Activated naive CD4-positive, alpha-beta T cell treated with anti-CD3 and anti-CD28 coated beads, Interleukin-2, amount 10 ng/mL, durations not matched to agents 5 hours and 36 hours (primary cell): ENCODE results near the gene C1orf50. TPM values are rescaled to one million over a fixed set of nuclear protein-coding genes. Genes with fewer than 3 reads are reported as not detected.

Source experiments
- total RNA-seq, 2 experiments: library from RNA; stranded (reverse); gene quantifications; one replicate each; pipeline ENCODE4 v1.2.3, GENCODE V29; 2021

Gene C1orf50
- 1 to 10 TPM; 8.3 to 9.3 TPM for total RNA-seq

GRCh38 chr1:42766741-42767509 is at the start of gene C1orf50, which contains the start of gene P3H1:
Gene C1orf50 (plus strand): TSS chr1:42767249. CDS start chr1:42767312, 63 bp downstream.
Gene P3H1 (minus strand): TSS chr1:42767028. CDS start chr1:42766971, 57 bp downstream.

DNA sequence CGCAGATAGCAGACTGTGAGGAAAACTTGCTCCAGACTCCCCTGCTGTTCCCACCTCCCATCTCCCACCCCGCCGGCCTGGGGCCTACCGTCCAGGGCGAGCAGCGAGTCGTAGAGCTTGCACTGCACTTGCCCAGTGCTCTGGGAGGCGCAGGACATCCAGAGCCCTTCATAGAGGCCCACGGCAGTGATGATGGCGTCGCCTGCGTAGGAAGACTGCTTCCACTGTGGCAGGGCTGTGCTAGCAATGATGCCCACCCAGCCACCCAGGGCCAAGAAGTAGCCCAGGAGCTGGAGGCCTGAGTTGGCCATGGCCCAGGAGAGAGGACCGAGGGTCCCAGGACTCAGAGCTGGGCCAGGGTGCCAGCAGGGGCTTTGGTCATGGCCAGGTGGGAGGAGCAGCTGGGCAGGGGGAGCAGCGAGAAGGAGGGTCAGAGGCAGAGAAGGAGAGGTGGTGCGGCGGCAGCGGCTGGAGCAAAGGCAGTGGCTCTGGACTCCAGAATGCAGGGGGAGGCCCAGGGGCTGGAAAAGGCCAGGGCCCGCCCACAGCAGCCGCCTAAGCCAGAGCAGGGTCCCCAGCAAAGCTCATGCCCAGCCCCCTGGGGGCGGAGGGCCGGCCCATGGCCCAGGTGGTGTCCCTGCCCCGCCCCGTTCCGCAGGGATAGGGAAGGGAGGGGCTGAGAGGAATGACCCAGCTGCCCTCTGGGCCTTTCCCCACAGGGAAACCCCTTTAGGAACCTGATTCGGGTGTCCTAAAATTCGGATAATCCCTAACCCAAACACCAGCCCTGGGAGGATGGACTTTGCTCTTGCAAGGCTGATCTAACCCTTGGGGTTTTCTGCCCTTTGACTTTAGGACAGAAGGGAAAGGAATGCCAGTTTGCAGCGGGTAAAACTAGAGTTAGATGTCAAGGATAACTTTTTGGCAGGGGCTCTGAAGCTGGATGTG is 27.0 kb upstream of the C1orf50 start, which contains the start of gene CLDN19:
Gene CLDN19, minus strand, starts transcription at position 484 of the 948 bp plus-strand sequence. Its CDS starts 173 bp downstream, at position 311.

DNA sequence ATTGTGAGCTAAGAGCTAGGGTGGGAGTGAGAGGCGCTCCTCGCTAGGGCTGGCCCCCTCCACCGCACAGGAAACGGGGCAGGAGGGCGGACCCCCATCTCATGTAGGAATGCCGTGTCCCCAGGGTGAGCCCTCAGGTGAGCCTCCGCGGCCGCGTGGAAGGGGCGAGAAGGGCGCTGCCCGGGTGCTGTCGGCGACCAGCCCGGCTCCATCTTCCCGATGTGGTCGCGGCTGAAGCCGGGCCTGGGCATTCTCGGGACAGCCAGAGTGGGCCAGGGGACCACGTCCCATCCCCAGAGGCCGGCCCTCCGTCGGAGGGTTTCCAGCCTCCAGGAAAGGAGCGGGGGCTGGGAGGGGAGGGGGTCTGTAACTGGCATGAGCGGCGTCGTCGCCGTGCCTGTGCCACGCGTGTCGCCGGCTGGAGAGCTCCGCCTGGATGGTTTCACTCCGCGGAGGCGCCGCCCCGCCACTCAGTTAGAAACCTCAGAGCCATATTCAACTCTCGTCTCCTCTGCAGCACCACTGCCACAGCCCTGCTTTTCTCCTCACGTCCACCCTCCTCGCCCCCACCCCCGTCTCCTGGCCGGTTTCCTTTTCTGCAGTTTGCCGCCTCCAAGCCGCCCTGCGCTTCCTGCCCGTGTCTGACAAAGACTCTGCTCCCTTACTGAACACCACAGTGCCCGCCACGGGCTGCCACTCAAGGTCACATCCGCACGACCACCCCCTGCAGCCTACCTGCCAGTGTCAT is 18.1 kb downstream of the C1orf50 start, which contains the start of gene TMEM269:
Gene TMEM269, plus strand, starts transcription at position 46 of the 748 bp plus-strand sequence. CDS start 4,903 bp downstream, outside the sequence.

DNA sequence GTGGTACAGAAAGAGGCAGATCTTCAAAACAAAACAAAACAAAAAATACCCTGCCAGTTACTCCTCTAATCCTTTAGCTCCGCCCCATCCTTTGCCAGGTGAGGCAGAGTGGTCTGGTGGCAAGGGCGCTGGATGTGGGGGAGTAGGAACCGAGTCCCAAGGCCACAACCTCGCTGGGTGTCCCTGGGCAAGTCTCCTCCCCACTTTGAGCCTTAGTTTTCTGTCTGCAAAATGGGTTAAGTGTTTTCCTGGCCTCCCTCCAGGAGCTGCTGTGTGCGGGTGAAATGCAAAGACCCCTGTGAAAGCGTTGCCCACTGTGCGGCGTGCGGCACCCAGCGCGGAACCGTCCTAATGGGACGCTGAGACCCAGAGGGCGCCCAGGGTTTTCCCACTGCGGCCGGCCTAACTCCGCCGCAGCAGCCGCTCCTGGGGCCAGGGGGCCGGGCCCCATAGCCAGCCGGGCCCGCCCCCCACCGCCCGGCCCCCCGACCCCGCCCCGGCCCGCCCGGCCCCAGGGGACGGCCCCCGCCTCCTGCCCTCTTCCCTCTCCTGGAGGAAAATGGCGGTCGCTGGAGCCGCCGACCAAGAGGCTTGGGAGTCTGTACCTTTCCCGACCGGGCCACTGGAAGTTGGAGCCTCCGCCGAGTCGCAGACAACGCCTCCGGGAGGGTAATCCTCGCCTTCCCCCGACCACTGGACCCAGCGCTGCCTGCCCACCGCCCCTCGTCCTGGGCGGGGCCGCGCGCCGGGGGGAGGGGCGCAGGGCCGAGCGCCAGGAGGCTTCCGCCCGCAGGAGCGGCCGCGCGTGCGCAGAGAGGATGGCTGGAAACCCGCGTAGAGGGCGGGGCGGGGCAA is 49.8 kb downstream of the C1orf50 start, which contains the start of the genes ERMAP and SVBP:
Gene ERMAP, plus strand, starts transcription at position 538 of the 855 bp plus-strand sequence. CDS start 13,327 bp downstream, outside the sequence.
Gene SVBP, minus strand, starts transcription at position 813 of the 855 bp plus-strand sequence. CDS start 853 bp downstream, outside the sequence.

Other genes starting within 250 kb of the C1orf50 start
- gene PPIH, start 108.8 kb upstream of the C1orf50 start, total RNA-seq = 10 to 100 TPM; 79.6 to 82.2 TPM
- 100 to 1,000 TPM; 519 to 535 TPM for gene YBX1, start 84.8 kb upstream of the C1orf50 start, total RNA-seq
- gene CLDN19, start 27.0 kb upstream of the C1orf50 start, total RNA-seq = not detected
- 10 to 100 TPM; 35.9 to 39.4 TPM for gene P3H1, start 221 bp upstream of the C1orf50 start, total RNA-seq
- gene TMEM269, start 17.7 kb downstream of the C1orf50 start, total RNA-seq = under 1 TPM; 0.26 to 0.30 TPM
- gene ERMAP, start 49.9 kb downstream of the C1orf50 start, total RNA-seq = 1 to 10 TPM; 8.0 TPM
- 10 to 100 TPM; 23.0 to 24.0 TPM for gene SVBP, start 50.1 kb downstream of the C1orf50 start, total RNA-seq
- gene ZNF691, start 79.4 kb downstream of the C1orf50 start, total RNA-seq = 1 to 10 TPM; 9.6 TPM
- gene SLC2A1, start 191.6 kb downstream of the C1orf50 start, total RNA-seq = 100 to 1,000 TPM; 101 to 107 TPM